Small intestine (tissue), 7 donors: Measurements from ENCODE around the gene ADNP. TPM values are rescaled to one million over a fixed set of nuclear protein-coding genes. Genes with fewer than 3 reads are reported as not detected.
A peak's percentile ranks its signal among the peaks of the same experiment; 100 is the strongest.
"Not testable (repeated sequence)": the region's sequence is repeated elsewhere in the genome, so short reads cannot be mapped to it uniquely, and the experiment has no call there.

ENCODE experiments used
- DNase-seq, 2 donors: peaks; one replicate each; pipeline versions ENCODE4 v3.0.0 to v3.0.0-alpha.2; 2013
- FAIRE-seq: peaks from 2 replicates; lab custom pipeline; 2012; peaks lifted over from hg19 to GRCh38; lab: Jason Lieb, UNC
- H3K27ac ChIP-seq, 3 donors: one replicate each; pipeline ENCODE4 v1.5.1; 2013; ENCODE audit warnings: low read length in 2 of 3, mild to moderate bottlenecking in 2 of 3, control low read depth in 1 of 3, inconsistent platforms in 1 of 3, low read depth in 1 of 3, moderate library complexity in 1 of 3
- H3K27me3 ChIP-seq, 3 donors: one replicate each; pipeline ENCODE4 v1.6.1; 2013; ENCODE audit warnings: low read length in 3 of 3, inconsistent platforms in 1 of 3; ENCODE audit not compliant: control insufficient read depth in 3 of 3, insufficient read depth in 3 of 3
- H3K36me3 ChIP-seq, 3 donors: one replicate each; pipeline ENCODE4 v1.6.1; 2013; ENCODE audit warnings: low read length in 3 of 3, inconsistent platforms in 1 of 3, low read depth in 1 of 3, mild to moderate bottlenecking in 1 of 3, moderate library complexity in 1 of 3; ENCODE audit not compliant: control insufficient read depth in 3 of 3, insufficient read depth in 2 of 3
- H3K4me1 ChIP-seq, 3 donors: one replicate each; pipeline ENCODE4 v1.6.1; 2013; ENCODE audit warnings: low read length in 2 of 3, inconsistent platforms in 1 of 3, low read depth in 1 of 3, mild to moderate bottlenecking in 1 of 3, moderate library complexity in 1 of 3; ENCODE audit not compliant: control insufficient read depth in 3 of 3, insufficient read depth in 2 of 3
- H3K4me3 ChIP-seq, 3 donors: one replicate each; pipeline ENCODE4 v1.5.1; 2013; ENCODE audit warnings: low read length in 3 of 3, control low read depth in 1 of 3, inconsistent platforms in 1 of 3, low read depth in 1 of 3, mild to moderate bottlenecking in 1 of 3, moderate library complexity in 1 of 3
- H3K9me3 ChIP-seq, 2 donors: one replicate each; pipeline ENCODE4 v1.6.1; 2013; ENCODE audit warnings: low read depth in 1 of 2, low read length in 1 of 2; ENCODE audit not compliant: control insufficient read depth in 2 of 2, insufficient read depth in 1 of 2
- WGBS, 3 donors: extraction: QIAGEN DNeasy Blood & Tissue Kit; methylation state at CpG; one replicate each; pipeline ENCODE4 v1.1.7; 2013; 5-methylcytosine and 5-hydroxymethylcytosine counted together
- polyA plus RNA-seq, 4 donors: library from polyadenylated mRNA; stranded (reverse) in 3 of 4; unstranded in 1 of 4; fragments of 200-250 nt in 3 of 4; fragments of 120-200 nt in 1 of 4; gene quantifications; one replicate each; pipeline versions ENCODE4 v1.2.1 to v1.2.3, GENCODE V29; 2013
- donor health status: healthy with polysubstance abuse.
- donor health status: control.
- donor health status: control.
- donor health status: Bipolar disorder and iron deficiency.
- donor health status: healthy.

The ADNP gene
- polyA plus RNA-seq, 4 donors: 24.9 to 65.8 (median 28.9) TPM

DNA sequence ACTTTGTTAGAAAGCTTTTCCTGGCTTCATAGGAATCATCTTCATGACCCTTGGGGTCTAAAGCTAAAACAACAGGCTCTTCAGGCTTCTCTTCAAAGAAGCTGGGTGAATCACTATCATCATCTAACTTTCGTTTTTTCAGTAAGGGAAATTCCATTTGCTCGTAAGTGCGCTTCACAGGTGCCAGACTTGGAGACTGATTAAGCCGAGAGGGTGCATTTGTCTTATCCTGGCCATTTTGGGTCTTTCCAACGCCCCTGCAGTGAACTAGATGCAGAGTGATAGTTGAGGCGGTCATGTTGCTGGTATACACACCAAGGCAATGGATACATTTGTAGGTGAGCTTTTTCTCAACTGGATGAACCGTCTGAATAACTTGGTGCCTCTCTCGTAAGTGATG is 38.8 kb downstream of the ADNP start:
- H3K4me1 ChIP-seq: peaks cover 0 to 5% (median 0%) of the 10 kb centered on the region in 3 donors
- no peak overlapping the region for H3K27ac ChIP-seq
- no peak for FAIRE-seq
- no peaks in the 10 kb centered on the region for H3K27me3 ChIP-seq
- H3K4me3 ChIP-seq: no peak overlapping the region
- peaks cover 6 to 48% (median 23%) of the 10 kb centered on the region in 3 donors for H3K36me3 ChIP-seq
- WGBS, 3 donors: 87 to 91% (median 90%) methylated on average over 8 of the region's 8 CpGs
- H3K9me3 ChIP-seq: no peaks in the 10 kb centered on the region
- DNase-seq: no peak

DNA sequence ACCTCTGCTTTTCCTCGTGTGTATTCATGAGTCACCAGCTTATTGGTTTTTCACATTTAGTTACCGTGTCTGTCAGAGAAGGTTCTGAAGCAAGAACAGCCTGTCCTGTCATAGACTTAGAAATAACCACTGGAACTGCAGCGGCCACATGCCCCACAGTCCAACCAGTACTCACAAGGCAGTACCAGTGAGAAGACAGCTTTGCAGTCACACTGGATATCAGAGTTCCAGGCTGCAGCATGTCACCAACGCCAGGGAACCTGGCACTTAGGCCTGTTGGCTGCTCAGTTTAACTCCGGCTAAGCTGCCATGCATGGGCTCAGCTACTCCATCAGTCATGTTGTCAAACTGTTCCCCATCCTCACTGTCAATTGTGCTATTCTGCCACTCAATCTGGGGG is 40.1 kb downstream of the ADNP start:
- Histone ChIP-seq H3K27ac (no peak overlapping the region), H3K9me3 (no peaks in the 10 kb centered on the region), H3K27me3 (no peaks in the 10 kb centered on the region), H3K4me3 (no peak overlapping the region), H3K36me3 (peaks cover 6 to 42% (median 18%) of the 10 kb centered on the region in 3 donors), H3K4me1 (peaks cover 0 to 5% (median 0%) of the 10 kb centered on the region in 3 donors)
- FAIRE-seq: no peak
- 73 to 81% (median 79%) methylated on average over 5 of the region's 5 CpGs for WGBS, 3 donors
- no peak for DNase-seq

DNA sequence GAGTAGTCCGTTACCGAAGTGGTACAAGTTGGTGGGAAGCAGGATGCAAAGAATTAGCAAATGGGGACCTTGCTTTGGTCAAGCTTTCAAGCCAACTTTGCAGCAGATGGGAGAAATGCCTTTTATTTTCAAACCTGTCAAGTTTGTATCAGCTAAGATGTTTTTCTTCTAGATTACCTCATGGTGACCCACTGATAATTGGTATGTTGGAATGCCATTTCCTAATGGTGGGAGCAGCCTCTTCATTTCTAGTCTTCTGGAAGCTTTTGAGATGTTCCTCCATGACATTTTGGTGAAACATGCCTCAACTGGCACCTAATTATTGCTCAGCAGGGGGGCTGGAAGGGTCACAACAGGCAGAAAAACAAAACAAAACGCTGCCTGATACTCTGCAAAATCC is 43.7 kb downstream of the ADNP start:
- no peak for FAIRE-seq
- 92 to 97% (median 95%) methylated on average over 3 of the region's 3 CpGs for WGBS, 3 donors

DNA sequence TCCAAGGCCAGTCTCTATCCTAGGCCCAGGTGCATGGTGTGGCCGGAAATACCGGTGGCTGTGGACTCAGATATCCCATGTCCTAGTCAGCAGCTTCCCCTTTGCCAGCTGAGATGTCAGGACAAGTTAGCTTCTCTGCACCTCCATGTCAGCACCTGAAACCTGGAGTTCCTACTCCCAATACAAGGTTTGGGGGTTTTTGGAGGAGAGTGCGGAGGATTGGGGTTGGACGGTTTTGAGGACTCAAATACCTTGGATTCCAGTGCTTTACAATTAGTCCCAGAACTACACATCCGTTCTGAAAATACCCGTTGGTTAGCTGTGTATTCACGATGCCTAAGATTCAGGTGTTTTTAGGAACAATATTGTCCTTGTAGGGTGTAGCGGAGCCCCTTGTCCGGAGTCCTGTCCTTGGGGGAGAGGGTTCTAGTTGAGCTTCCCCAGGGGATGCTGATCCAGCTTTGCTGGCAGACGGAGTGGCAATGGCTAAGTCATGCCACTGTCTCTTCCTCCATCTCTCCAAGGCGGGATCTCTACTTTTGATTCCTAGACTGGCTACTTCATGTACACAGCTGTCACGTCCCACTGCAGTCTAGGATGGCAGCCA is 45.0 kb downstream of the ADNP start:
- Histone ChIP-seq H3K9me3 (no peaks in the 10 kb centered on the region), H3K36me3 (peaks cover 2 to 17% (median 3%) of the 10 kb centered on the region in 3 donors), H3K27me3 (no peaks in the 10 kb centered on the region), H3K27ac (no peak overlapping the region), H3K4me3 (no peak overlapping the region), H3K4me1 (no peaks in the 10 kb centered on the region)
- WGBS, 3 donors: 84 to 87% (median 86%) methylated on average over 12 of the region's 12 CpGs
- no peak for FAIRE-seq
- DNase-seq: no peak

More for the DNA sequence above, 43.7 kb downstream of the ADNP start:
- Histone ChIP-seq H3K27me3 (no peaks in the 10 kb centered on the region), H3K27ac (no peak overlapping the region), H3K9me3 (no peaks in the 10 kb centered on the region), H3K4me1 (no peaks in the 10 kb centered on the region), H3K4me3 (no peak overlapping the region), H3K36me3 (peaks cover 2 to 24% (median 8%) of the 10 kb centered on the region in 3 donors)
- DNase-seq: no peak

DNA sequence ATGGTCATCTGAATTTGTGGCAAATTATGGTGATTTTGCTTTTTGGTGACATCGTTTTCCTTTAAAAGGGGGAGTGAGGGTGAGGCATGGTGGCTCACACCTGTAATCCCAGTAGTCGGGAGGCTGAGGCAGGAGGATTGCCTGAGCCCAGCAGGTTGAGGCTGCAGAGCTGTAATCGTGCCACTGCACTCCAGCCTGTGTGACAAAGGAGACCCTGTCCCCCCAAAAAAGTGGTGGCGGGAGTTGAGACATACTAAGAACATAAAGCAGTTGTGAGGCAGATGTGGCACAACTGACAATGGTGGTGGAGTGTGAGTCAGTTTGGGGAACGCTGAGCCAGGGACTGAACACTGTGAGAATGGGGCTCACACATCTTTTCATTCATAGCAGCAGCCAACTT is 45.5 kb downstream of the ADNP start:
- H3K4me1 ChIP-seq: no peaks in the 10 kb centered on the region
- no peaks in the 10 kb centered on the region for H3K9me3 ChIP-seq
- no peaks in the 10 kb centered on the region for H3K27me3 ChIP-seq
- H3K4me3 ChIP-seq: no peak overlapping the region
- no peak for FAIRE-seq
- WGBS, 3 donors: 90 to 92% (median 90%) methylated on average over 5 of the region's 5 CpGs
- no peak overlapping the region for H3K27ac ChIP-seq
- no peak for DNase-seq
- H3K36me3 ChIP-seq: peaks cover 0 to 13% (median 2%) of the 10 kb centered on the region in 3 donors

DNA sequence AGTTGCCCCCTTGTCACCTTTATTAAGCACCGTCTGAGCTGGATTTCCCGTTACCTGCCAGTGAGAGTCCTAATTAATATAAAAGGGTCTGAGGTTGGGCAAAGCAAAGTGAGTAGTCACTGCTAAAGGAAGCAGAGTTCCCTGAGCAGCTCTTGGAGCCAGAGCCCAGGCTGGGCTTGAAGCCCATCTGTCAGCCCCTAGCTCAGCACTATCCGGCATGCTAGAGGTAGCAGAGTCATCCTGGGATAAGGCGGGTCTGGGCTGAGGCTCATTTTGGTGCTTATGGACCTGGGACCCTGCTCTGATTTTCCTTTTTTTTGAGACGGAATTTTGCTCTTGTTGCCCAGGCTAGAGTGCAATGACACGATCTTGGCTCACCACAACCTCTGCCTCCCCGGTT is 46.2 kb downstream of the ADNP start:
- H3K36me3 ChIP-seq: peaks cover 0 to 13% (median 2%) of the 10 kb centered on the region in 3 donors
- no peak overlapping the region for H3K4me3 ChIP-seq
- DNase-seq (no peak), FAIRE-seq (no peak)
- no peaks in the 10 kb centered on the region for H3K4me1 ChIP-seq
- 71 to 83% (median 80%) methylated on average over 7 of the region's 7 CpGs for WGBS, 3 donors
- H3K27ac ChIP-seq: no peak overlapping the region
- no peaks in the 10 kb centered on the region for H3K9me3 ChIP-seq
- no peaks in the 10 kb centered on the region for H3K27me3 ChIP-seq

DNA sequence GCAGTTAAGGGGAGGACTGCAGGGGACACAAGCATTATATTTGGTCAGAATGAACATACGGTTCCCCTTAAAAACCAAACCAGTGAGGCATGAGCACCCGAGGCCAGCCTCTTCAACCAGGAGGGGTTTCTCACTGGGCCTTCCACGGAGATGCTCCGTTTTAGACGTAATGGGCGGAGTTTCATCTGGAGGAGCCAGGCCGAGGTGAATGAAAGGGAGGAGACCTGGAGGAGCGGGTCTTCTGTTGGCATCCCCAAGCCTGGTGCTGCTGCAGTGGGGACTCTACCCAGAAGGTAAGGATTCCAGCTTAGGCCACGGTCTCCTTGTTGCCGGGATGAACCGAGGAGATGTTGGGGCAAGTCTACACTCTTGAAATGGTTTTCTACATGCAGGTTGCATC is 47.4 kb downstream of the ADNP start:
- Histone ChIP-seq H3K27me3 (no peaks in the 10 kb centered on the region), H3K27ac (no peak overlapping the region), H3K36me3 (peaks cover 0 to 11% (median 0%) of the 10 kb centered on the region in 3 donors), H3K4me1 (no peaks in the 10 kb centered on the region), H3K4me3 (no peak overlapping the region), H3K9me3 (no peaks in the 10 kb centered on the region)
- 89 to 94% (median 93%) methylated on average over 11 of the region's 11 CpGs for WGBS, 3 donors
- FAIRE-seq (no peak), DNase-seq (no peak)

DNA sequence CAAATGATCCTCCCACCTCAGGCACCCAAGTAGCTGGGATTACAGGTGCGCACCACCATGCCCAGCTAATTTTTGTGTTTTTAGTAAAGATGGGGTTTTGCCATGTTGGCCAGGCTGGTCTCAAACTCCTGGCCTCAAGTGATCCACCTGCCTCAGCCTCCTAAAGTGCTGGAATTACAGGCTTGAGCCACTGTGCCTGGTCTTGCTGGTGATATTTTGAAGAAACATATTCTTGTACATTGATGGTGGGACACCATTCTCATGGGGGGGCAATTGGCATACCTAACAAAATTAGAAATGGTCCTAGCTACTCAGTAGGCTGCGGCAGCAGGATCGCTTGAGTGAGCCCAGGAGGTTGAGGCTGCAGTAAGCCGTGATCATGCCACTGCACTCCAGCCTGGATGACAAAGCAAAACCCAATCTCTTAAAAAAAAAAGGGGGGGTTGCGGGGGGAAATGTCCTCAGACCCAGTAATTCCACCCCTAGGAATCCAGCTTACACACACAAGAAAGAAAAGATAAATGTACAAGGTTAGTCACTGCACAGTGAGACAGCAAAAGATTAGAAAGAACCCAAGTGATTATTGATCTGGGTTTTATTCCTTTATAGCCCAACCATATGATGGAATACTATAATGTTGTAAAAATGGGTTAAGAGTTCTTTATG is 49.3 kb downstream of the ADNP start:
- H3K27me3 ChIP-seq, H3K4me3 ChIP-seq, H3K27ac ChIP-seq, H3K9me3 ChIP-seq, FAIRE-seq, H3K4me1 ChIP-seq, H3K36me3 ChIP-seq: not testable (repeated sequence)
- DNase-seq: peak in 1 of 2 donors; percentile 6
- 95 to 97% (median 95%) methylated on average over 5 of the region's 5 CpGs for WGBS, 3 donors
